SK-N-SH (cell line): ENCODE data around the gene NOP16.

Experiments used
- CHD2 ChIP-seq: fragments of 150-350 bp; IDR thresholded peaks from 2 replicates; pipeline ENCODE4 v1.6.1; 2018; ENCODE audit warnings: low read length; ENCODE audit not compliant: partially characterized antibody
- CTCF ChIP-seq: fragments of 200-600 bp; sonication (generic); IDR thresholded peaks from 2 replicates; pipeline ENCODE4 v1.6.1; 2017; ENCODE audit warnings: antibody characterized with exemption, mild to moderate bottlenecking, moderate library complexity
- EP300 ChIP-seq, 2 experiments: IDR thresholded peaks; 2 replicates each; pipeline versions ENCODE4 v1.4.0 to v1.6.1; 2012; ENCODE audit warnings: borderline replicate concordance in 1 of 2, low read depth in 1 of 2, low read length in 1 of 2
- EZH2phosphoT487 ChIP-seq: fragments of 200-600 bp; sonication (generic); IDR thresholded peaks from 2 replicates; pipeline ENCODE4 v1.6.1; 2017; ENCODE audit warnings: low read depth, mixed run types, mild to moderate bottlenecking, antibody characterized with exemption, moderate library complexity, borderline replicate concordance
- MEF2A ChIP-seq: IDR thresholded peaks from 2 replicates; pipeline ENCODE4 v1.4.0; 2012; ENCODE audit warnings: low read depth, borderline replicate concordance
- NFIC ChIP-seq: IDR thresholded peaks from 2 replicates; pipeline ENCODE4 v1.4.0; 2012; ENCODE audit warnings: borderline replicate concordance
- NRF1 ChIP-seq: IDR thresholded peaks from 2 replicates; pipeline ENCODE4 v1.6.1; 2012; ENCODE audit warnings: low read depth, mild to moderate bottlenecking, low read length
- POLR2AphosphoS5 ChIP-seq: IDR thresholded peaks from 2 replicates; pipeline ENCODE4 v1.6.1; 2012; ENCODE audit warnings: low read depth, low read length
- RAD21 ChIP-seq: IDR thresholded peaks from 2 replicates; pipeline ENCODE4 v1.6.1; 2012; ENCODE audit warnings: mild to moderate bottlenecking, low read length
- REST ChIP-seq: IDR thresholded peaks from 2 replicates; pipeline ENCODE4 v1.6.1; 2012; ENCODE audit warnings: mild to moderate bottlenecking, low read depth, low read length, moderate library complexity
- TAF1 ChIP-seq: IDR thresholded peaks from 2 replicates; pipeline ENCODE4 v1.6.1; 2012; ENCODE audit warnings: low read depth, mild to moderate bottlenecking, low read length, moderate library complexity, borderline replicate concordance
- TEAD4 ChIP-seq: IDR thresholded peaks from 2 replicates; pipeline ENCODE4 v1.4.0; 2012; ENCODE audit warnings: mild to moderate bottlenecking, borderline replicate concordance; ENCODE audit not compliant: insufficient read depth
- USF2 ChIP-seq: fragments of 150-350 bp; IDR thresholded peaks from 2 replicates; pipeline ENCODE4 v1.6.1; 2017; ENCODE audit warnings: antibody characterized with exemption, low read length, low read depth, borderline replicate concordance

- TF ChIP-seq EZH2phosphoT487 (no peak), CTCF (no peak), EP300 (IDR thresholded peaks at IDR 0.05; ENCODE audit: borderline replicate concordance in 1 of 2, low read depth in 1 of 2, low read length in 1 of 2) (no peak), RAD21 (no peak), TEAD4 (no peak), MEF2A (no peak), CHD2 (no peak), NFIC (no peak), USF2 (no peak), TAF1 (no peak), NRF1 (no peak), POLR2AphosphoS5 (no peak), REST (no peak)
These were observed 6.7 kb upstream of the NOP16 start for GRCh38 chr5:176394881-176395675.
